Cardiac muscle cell (in vitro differentiated cells and primary cell): ENCODE measurements around the gene FRMPD3. TPM values are rescaled to one million over a fixed set of nuclear protein-coding genes. Genes with fewer than 3 reads are reported as not detected.

ENCODE experiments used
- DNase-seq, 2 donors: peaks; one replicate each; pipeline versions ENCODE4 v3.0.0 to v3.0.0-alpha.2; 2010 to 2017; ENCODE audit warnings: low read depth in 1 of 2, low spot score in 1 of 2
- H3K27ac ChIP-seq: fragments of 200-600 bp; sonication (generic); 2 replicates; pipeline ENCODE4 v1.5.1; 2016
- H3K27me3 ChIP-seq: fragments of 200-600 bp; sonication (generic); 2 replicates; pipeline ENCODE4 v1.6.0; 2016; ENCODE audit warnings: control low read depth
- H3K36me3 ChIP-seq: fragments of 200-600 bp; sonication (generic); 2 replicates; pipeline ENCODE4 v1.5.1; 2016; ENCODE audit warnings: control low read depth
- H3K4me1 ChIP-seq: fragments of 200-600 bp; sonication (generic); 2 replicates; pipeline ENCODE4 v1.8.1; 2017; ENCODE audit warnings: low read depth, mild to moderate bottlenecking, mixed run types
- H3K4me3 ChIP-seq: fragments of 200-600 bp; sonication (generic); 2 replicates; pipeline ENCODE4 v1.5.1; 2016; ENCODE audit warnings: mild to moderate bottlenecking
- H3K9me3 ChIP-seq: fragments of 200-600 bp; sonication (generic); 2 replicates; pipeline ENCODE4 v1.5.1; 2017; ENCODE audit warnings: low read depth, mild to moderate bottlenecking, control low read depth
- CTCF ChIP-seq: IDR thresholded peaks from 2 replicates; pipeline ENCODE4 v1.5.1; 2012; ENCODE audit warnings: low read depth, mild to moderate bottlenecking, low read length
- polyA plus RNA-seq: library from polyadenylated mRNA; unstranded; fragments of >200 nt; fragmentation: Nextera tagmentation; extraction: Ambion mirVana; gene quantifications from 2 replicates; pipeline ENCODE4 v1.2.1, GENCODE V29; 2016
- total RNA-seq: library from RNA; depleted of rRNA; stranded (reverse); fragments of >200 nt; gene quantifications from 2 replicates; pipeline ENCODE4 v1.2.3, GENCODE V29; 2016

FRMPD3 gene
- total and polyA plus RNA-seq, 2 experiments from 2014 or later = 0.51 to 4.5 TPM

GRCh38 chrX:107450823-107451509 is 1.5 kb downstream of the FRMPD3 start:
- peak in 1 of 2 donors; percentile 77 for DNase-seq
- peak; percentile 15 for TF ChIP-seq CTCF
- Histone ChIP-seq H3K27me3 (peaks cover 17% of the 10 kb centered on the region), H3K36me3 (no peaks in the 10 kb centered on the region), H3K9me3 (no peaks in the 10 kb centered on the region), H3K4me3 (no peak overlapping the region), H3K4me1 (peaks cover 3% of the 10 kb centered on the region), H3K27ac (no peak overlapping the region)

- H3K9me3 ChIP-seq = no peaks in the 10 kb centered on the region
- DNase-seq = peak in 1 of 2 donors; percentile 52
- no peak overlapping the region for H3K4me3 ChIP-seq
- peaks cover 15% of the 10 kb centered on the region for H3K27me3 ChIP-seq
- H3K36me3 ChIP-seq = no peaks in the 10 kb centered on the region
- peaks cover 3% of the 10 kb centered on the region for H3K4me1 ChIP-seq
- TF ChIP-seq CTCF = no peak
- H3K27ac ChIP-seq = no peak overlapping the region
Measured at GRCh38 chrX:107451731-107452130, 2.3 kb downstream of the FRMPD3 start.

DNA sequence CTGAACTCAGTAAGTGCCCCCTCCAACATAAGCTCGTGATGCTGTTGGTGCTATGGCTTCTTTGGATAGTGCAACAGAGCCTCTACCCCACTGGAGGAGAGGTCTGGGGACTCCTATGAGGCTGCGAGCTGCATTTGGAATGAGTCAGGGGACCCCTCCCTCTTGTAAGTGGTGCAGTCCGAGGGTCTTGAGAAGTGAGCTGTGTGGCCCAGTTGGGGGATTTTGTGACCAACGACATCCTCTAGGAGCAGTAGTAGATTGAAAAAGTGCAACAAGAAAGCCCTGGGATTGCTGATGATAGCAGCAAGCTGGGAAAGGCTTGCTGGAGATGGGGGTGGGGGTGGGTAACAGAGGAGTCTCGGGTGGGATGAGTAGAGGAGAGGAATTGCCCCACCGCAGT is 3.1 kb downstream of the FRMPD3 start:
- Histone ChIP-seq H3K27ac (no peak overlapping the region), H3K4me1 (peaks cover 3% of the 10 kb centered on the region), H3K27me3 (peaks cover 7% of the 10 kb centered on the region), H3K9me3 (no peaks in the 10 kb centered on the region), H3K36me3 (no peaks in the 10 kb centered on the region), H3K4me3 (no peak overlapping the region)
- no peak for TF ChIP-seq CTCF
- peak in 1 of 2 donors; percentile 4 for DNase-seq

DNA sequence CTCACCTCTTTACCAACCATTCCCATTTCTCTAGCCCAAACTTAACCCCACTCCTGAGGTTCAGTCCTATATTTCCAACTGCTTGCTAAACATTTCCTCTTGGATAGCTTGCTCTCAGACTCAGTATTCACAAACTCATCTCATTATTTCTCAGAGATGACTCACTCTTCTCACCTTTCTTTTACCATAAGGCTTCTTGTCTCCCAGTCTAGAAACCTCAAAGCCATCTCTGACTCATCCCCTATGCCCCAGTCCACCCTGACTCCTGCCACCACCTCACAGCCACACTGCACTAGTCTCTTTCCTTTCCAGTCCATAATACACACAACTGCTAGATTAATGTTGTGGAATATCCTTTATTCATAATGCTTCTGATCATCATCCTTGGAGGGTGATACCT is 4.8 kb downstream of the FRMPD3 start:
- Histone ChIP-seq H3K9me3 (no peaks in the 10 kb centered on the region), H3K27ac (no peak overlapping the region), H3K36me3 (no peaks in the 10 kb centered on the region), H3K4me1 (peaks cover 3% of the 10 kb centered on the region), H3K4me3 (no peak overlapping the region), H3K27me3 (no peaks in the 10 kb centered on the region)
- no peak for TF ChIP-seq CTCF
- no peak for DNase-seq

GRCh38 chrX:107457289-107457688 is 7.8 kb downstream of the FRMPD3 start:
- H3K27ac ChIP-seq = no peak overlapping the region
- H3K4me1 ChIP-seq = peaks cover 10% of the 10 kb centered on the region
- H3K4me3 ChIP-seq = no peak overlapping the region
- no peaks in the 10 kb centered on the region for H3K9me3 ChIP-seq
- no peak for DNase-seq
- H3K36me3 ChIP-seq = no peaks in the 10 kb centered on the region
- H3K27me3 ChIP-seq = no peaks in the 10 kb centered on the region
- TF ChIP-seq CTCF = no peak
